ENCODE measurements around the gene LGALS7. TPM values are rescaled to one million over a fixed set of nuclear protein-coding genes. Genes with fewer than 3 reads are reported as not detected.
"Not testable (repeated sequence)": the region's sequence is repeated elsewhere in the genome, so short reads cannot be mapped to it uniquely, and the experiment has no call there.

The LGALS7 gene
- total RNA-seq, 4 donors from 2014 or later = not detected

DNA sequence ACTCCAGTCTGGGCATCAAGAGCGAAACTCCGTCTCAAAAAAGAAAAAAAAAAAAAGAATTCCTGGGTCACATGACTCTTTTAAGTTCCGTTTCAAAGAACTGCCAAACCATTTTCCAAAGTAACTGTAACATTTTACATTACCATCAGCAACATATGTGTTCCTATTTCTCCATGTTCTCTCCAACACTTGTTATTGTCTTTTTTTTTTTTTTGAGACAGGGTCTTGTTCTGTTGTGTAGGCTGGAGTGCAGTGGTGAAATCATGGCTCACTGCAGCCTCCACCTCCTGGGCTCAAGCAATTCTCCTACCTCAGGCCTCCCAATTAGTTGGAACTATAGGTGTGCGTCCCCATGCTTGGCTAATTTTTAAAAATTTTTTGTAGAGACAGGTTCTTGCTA, 22.2 kb upstream of the LGALS7 start:
- DNase-seq (ENCODE audit: low spot score in 2 of 2) = no peak
- Histone ChIP-seq H3K4me1 (peaks cover 0 to 6% (median 0%) of the 10 kb centered on the region in 4 donors), H3K36me3 (peaks cover 0 to 6% (median 0%) of the 10 kb centered on the region in 3 donors), H3K27me3 (no peaks in the 10 kb centered on the region), H3K9me3 (no peaks in the 10 kb centered on the region), H3K4me3 (no peak overlapping the region), H3K27ac (no peak overlapping the region)
- TF ChIP-seq, protein P1, sequence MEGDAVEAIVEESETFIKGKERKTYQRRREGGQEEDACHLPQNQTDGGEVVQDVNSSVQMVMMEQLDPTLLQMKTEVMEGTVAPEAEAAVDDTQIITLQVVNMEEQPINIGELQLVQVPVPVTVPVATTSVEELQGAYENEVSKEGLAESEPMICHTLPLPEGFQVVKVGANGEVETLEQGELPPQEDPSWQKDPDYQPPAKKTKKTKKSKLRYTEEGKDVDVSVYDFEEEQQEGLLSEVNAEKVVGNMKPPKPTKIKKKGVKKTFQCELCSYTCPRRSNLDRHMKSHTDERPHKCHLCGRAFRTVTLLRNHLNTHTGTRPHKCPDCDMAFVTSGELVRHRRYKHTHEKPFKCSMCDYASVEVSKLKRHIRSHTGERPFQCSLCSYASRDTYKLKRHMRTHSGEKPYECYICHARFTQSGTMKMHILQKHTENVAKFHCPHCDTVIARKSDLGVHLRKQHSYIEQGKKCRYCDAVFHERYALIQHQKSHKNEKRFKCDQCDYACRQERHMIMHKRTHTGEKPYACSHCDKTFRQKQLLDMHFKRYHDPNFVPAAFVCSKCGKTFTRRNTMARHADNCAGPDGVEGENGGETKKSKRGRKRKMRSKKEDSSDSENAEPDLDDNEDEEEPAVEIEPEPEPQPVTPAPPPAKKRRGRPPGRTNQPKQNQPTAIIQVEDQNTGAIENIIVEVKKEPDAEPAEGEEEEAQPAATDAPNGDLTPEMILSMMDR (IDR thresholded peaks at IDR 0.05) = no peak
- TF ChIP-seq POLR2A (IDR thresholded peaks at IDR 0.05) (no peak), EP300 (IDR thresholded peaks at IDR 0.05) (no peak)
- WGBS, 2 donors = 91 to 93% methylated on average over 4 of the region's 4 CpGs

DNA sequence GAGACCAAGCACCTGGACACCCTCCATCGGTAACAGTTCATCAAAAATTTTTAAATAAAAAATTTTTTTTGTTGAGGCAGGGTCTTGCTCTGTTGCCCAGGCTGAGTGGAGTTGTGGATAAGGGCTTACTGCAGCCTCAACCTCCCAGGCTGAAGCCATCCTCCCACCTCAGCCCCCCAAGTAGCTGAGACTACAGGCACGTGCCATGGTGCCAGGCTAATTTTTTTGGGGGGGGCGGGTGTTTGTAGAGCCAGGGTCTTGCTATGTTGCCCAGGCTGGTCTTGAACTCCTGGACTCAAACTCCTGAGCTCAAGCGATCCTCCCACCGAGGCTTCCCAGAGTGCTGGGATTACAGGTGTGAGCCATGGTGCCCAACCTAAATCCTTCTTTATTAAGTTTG, 20.4 kb upstream of the LGALS7 start:
- 91 to 93% methylated on average over 5 of the region's 5 CpGs for WGBS, 2 donors
- no peaks in the 10 kb centered on the region for H3K36me3 ChIP-seq
- TF ChIP-seq EP300 (IDR thresholded peaks at IDR 0.05) = no peak
- TF ChIP-seq, protein P1 (IDR thresholded peaks at IDR 0.05) = no peak
- no peak for TF ChIP-seq POLR2A (IDR thresholded peaks at IDR 0.05)
- H3K27me3 ChIP-seq = no peaks in the 10 kb centered on the region
- peaks cover 0 to 6% (median 0%) of the 10 kb centered on the region in 4 donors for H3K4me1 ChIP-seq
- no peak overlapping the region for H3K27ac ChIP-seq
- no peak for DNase-seq (ENCODE audit: low spot score in 2 of 2)
- H3K9me3 ChIP-seq = no peaks in the 10 kb centered on the region
- no peak overlapping the region for H3K4me3 ChIP-seq

DNA sequence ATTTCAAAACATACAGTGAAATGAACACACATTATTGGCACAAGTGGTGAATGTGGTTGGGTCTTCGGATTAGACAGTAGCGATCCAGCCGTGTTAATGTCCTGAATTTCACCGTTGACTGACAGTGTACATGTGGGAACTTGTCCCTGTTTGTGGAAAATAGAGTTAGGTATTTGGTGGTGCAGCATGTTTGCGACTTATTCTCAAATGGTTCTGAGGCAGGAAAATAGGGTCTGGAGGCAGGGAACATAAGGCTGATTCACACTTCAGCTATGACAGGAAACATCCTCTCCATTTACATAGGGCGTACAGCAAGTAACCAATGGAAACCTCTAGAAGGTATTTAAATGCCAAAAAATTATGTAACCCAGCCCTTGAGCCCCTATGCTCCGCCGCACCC, 19.9 kb upstream of the LGALS7 start:
- 68 to 71% methylated on average over 8 of the region's 8 CpGs for WGBS, 2 donors
- Histone ChIP-seq H3K9me3 (no peaks in the 10 kb centered on the region), H3K4me1 (peaks cover 0 to 6% (median 0%) of the 10 kb centered on the region in 4 donors), H3K36me3 (no peaks in the 10 kb centered on the region), H3K27ac (no peak overlapping the region), H3K4me3 (no peak overlapping the region), H3K27me3 (no peaks in the 10 kb centered on the region)
- DNase-seq (ENCODE audit: low spot score in 2 of 2) = no peak
- TF ChIP-seq, protein P1 (IDR thresholded peaks at IDR 0.05) = no peak
- TF ChIP-seq POLR2A (IDR thresholded peaks at IDR 0.05) = no peak
- no peak for TF ChIP-seq EP300 (IDR thresholded peaks at IDR 0.05)

DNA sequence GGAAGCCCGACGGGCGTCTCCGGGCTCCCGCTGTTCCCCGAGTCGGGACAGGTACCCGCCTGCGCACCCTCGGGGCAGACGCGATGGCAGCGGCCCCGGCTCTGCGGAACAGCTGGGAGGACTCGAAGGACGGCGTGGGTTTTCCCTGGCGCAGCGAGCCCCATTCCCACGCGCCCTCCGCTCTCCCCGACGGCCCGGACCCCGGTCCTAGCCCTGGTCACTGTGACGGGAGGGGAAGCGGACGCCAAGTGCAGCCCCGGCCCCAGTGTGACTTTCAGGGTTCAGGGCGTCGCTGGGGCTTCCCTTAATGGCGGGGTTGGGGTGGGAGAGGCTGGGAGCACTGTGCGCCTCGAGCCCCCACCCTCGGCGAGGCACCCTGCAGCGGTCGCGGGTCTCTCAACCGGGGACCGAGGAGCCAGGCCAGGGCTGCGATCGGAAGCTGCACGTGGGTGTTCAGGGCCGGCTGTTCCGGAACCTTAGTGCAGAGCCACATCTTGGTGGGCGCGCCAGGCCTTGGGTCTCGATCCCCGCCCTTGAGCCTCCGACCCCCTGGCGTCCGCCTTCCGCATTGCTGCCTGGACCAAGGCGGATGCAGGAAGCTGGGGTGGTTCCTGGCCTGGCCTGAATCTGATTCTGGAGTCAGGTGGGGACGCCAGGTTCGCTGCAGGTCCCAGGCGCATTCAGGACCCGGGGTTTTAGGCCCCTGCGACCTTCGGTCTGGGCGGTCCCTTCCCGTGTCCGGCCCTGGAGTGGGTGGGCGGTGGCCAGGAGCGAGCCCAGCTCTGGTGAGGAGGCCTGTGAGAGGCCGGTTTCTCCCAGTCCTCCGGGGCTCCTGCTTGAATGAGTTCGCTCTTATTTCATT, 19.2 kb upstream of the LGALS7 start:
- no peaks in the 10 kb centered on the region for H3K27me3 ChIP-seq
- TF ChIP-seq EP300 (IDR thresholded peaks at IDR 0.05) (no peak), POLR2A (IDR thresholded peaks at IDR 0.05) (no peak)
- TF ChIP-seq, protein P1 (IDR thresholded peaks at IDR 0.05) = peak; percentile 9 to 74 (median 45)
- 15 to 25% methylated on average over 20 to 34 of the region's 71 CpGs for WGBS, 2 donors
- peaks cover 0 to 6% (median 0%) of the 10 kb centered on the region in 4 donors for H3K4me1 ChIP-seq
- H3K4me3 ChIP-seq = peak overlapping the region in 2 of 4 donors; percentile 34 to 37
- DNase-seq (ENCODE audit: low spot score in 2 of 2) = no peak
- no peaks in the 10 kb centered on the region for H3K36me3 ChIP-seq
- H3K27ac ChIP-seq = no peak overlapping the region
- H3K9me3 ChIP-seq = no peaks in the 10 kb centered on the region

DNA sequence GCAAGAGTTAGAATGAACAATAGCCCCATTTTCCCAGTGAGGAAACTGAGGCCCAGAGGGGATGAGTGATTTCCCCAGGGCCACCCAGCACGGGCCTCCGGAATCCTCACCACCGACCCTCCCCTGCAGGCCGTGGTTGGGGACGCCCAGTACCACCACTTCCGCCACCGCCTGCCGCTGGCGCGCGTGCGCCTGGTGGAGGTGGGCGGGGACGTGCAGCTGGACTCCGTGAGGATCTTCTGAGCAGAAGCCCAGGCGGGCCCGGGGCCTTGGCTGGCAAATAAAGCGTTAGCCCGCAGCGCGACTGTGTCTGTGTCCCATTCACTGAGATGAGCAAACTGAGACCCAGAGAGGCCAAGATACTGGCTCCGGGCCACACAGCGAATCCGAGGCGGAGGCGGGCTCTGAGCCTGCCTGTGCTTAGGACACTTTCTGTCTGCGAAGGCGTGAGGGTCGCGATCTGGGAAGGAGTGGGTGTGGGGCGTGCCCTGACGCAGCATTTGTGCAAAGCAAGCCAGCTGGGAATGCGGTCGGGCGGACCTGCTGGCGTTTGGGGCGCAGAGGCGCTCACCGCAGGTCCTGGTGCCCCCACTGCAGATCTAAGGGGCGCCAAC, 18.2 kb upstream of the LGALS7 start:
- H3K36me3 ChIP-seq; H3K4me1 ChIP-seq; H3K9me3 ChIP-seq; H3K27ac ChIP-seq; H3K27me3 ChIP-seq; DNase-seq (ENCODE audit: low spot score in 2 of 2): not testable (repeated sequence)
- H3K4me3 ChIP-seq = peak overlapping the region in 1 of 4 donors; percentile 32
- WGBS, 2 donors = no CpG with 5 or more reads among the region's 40 CpGs

DNA sequence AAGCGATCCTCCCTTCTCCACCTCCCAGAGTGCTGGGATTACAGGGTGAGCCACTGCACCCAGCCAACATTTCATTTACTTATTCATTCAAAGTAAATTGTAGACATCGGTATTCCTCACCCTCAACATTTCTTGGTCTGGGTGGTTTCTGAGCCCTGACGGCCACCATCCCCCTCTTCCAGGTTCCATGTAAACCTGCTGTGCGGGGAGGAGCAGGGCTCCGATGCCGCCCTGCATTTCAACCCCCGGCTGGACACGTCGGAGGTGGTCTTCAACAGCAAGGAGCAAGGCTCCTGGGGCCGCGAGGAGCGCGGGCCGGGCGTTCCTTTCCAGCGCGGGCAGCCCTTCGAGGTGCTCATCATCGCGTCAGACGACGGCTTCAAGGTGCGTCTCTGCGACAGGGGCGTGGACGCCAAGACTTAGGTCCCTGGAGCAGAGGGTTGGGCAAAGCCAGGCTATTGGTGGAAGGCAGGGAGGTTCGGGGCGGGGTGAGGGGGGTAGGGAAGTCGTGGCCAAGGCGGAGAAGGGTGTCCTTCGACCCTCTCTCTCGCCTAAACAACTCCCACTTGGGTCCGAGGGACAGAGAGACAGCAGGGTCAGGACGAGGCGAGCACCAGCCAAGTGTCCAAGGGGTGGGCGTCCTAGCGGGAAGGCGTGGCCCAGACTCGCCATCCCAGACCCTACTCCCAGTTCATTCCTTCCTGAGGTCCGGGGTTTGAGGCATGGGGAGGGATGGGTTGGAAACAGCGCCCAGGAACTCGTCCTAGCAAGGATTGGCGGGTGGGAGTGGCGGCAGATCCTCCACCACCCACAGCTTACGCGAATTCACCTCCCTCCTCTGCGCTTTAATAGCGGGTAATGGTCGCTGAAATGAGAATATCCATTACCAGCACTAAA, 17.4 kb upstream of the LGALS7 start:
- H3K4me1 ChIP-seq; DNase-seq (ENCODE audit: low spot score in 2 of 2); H3K36me3 ChIP-seq; H3K27me3 ChIP-seq; H3K9me3 ChIP-seq; H3K27ac ChIP-seq: not testable (repeated sequence)
- H3K4me3 ChIP-seq = peak overlapping the region in 1 of 4 donors; percentile 32
- 51 to 56% methylated on average over 13 to 17 of the region's 49 CpGs for WGBS, 2 donors

Data from tibial nerve (tissue), 4 donors.